HCEC 1CT (cell line): ENCODE measurements around the gene FAM107B.

Experiments used
- DNase-seq: peaks from one replicate; pipeline ENCODE4 v3.0.0-alpha.2; 2017

The FAM107B gene

GRCh38 chr10:14688606-14689005, 86.1 kb downstream of the FAM107B start:
- peak; percentile 68 for DNase-seq

GRCh38 chr10:14688189-14688588, 86.5 kb downstream of the FAM107B start:
- DNase-seq: peak; percentile 37

GRCh38 chr10:14687340-14687739, 87.4 kb downstream of the FAM107B start:
- DNase-seq: no peak

- no peak for DNase-seq
Measured at GRCh38 chr10:14686356-14686755, 88.3 kb downstream of the FAM107B start.

- DNase-seq: no peak
Measured at GRCh38 chr10:14684354-14684753, 90.3 kb downstream of the FAM107B start.

GRCh38 chr10:14683256-14683655, 91.4 kb downstream of the FAM107B start:
- no peak for DNase-seq

- no peak for DNase-seq
Measured at GRCh38 chr10:14681802-14682201, 92.9 kb downstream of the FAM107B start.

- DNase-seq: no peak
Measured at GRCh38 chr10:14681305-14681704, 93.4 kb downstream of the FAM107B start.

- no peak for DNase-seq
Measured at GRCh38 chr10:14678637-14679036, 96.1 kb downstream of the FAM107B start.

GRCh38 chr10:14676732-14677131, 98.0 kb downstream of the FAM107B start:
- DNase-seq: no peak

- DNase-seq: no peak
Measured at GRCh38 chr10:14674376-14675050, 100.2 kb downstream of the FAM107B start.

- peak; percentile 4 for DNase-seq
Measured at GRCh38 chr10:14673189-14673861, 101.4 kb downstream of the FAM107B start.

GRCh38 chr10:14671386-14671831, 103.3 kb downstream of the FAM107B start:
- peak; percentile 52 for DNase-seq

- DNase-seq: peak; percentile 51
Measured at GRCh38 chr10:14670551-14671240, 104.0 kb downstream of the FAM107B start.

- no peak for DNase-seq
Measured at GRCh38 chr10:14669576-14669975, 105.1 kb downstream of the FAM107B start.

GRCh38 chr10:14667781-14668180, 106.9 kb downstream of the FAM107B start:
- no peak for DNase-seq

GRCh38 chr10:14667280-14667679, 107.4 kb downstream of the FAM107B start:
- DNase-seq: no peak

- DNase-seq: peak; percentile 10
Measured at GRCh38 chr10:14665865-14666857, 108.5 kb downstream of the FAM107B start.

GRCh38 chr10:14665304-14665703, 109.4 kb downstream of the FAM107B start:
- DNase-seq: peak; percentile 8

- DNase-seq: no peak
Measured at GRCh38 chr10:14664345-14664744, 110.4 kb downstream of the FAM107B start.

- no peak for DNase-seq
Measured at GRCh38 chr10:14661818-14662217, 112.9 kb downstream of the FAM107B start.

GRCh38 chr10:14660831-14661230, 113.9 kb downstream of the FAM107B start:
- DNase-seq: no peak
